Stimulated activated CD4-positive, alpha-beta T cell treated with anti-CD3 and anti-CD28 coated beads, Interleukin-2, amount 100 ng/mL, for 4 hours (primary cell): ENCODE data around the gene ATG10.
"Not testable (repeated sequence)": the region's sequence is repeated elsewhere in the genome, so short reads cannot be mapped to it uniquely, and the experiment has no call there.

Source experiments
- DNase-seq: peaks from one replicate; pipeline ENCODE4 v3.0.0-alpha.2; 2020; ENCODE audit warnings: low read depth

The ATG10 gene

GRCh38 chr5:82130602-82131001, 158.8 kb downstream of the ATG10 start:
- no peak for DNase-seq

DNA sequence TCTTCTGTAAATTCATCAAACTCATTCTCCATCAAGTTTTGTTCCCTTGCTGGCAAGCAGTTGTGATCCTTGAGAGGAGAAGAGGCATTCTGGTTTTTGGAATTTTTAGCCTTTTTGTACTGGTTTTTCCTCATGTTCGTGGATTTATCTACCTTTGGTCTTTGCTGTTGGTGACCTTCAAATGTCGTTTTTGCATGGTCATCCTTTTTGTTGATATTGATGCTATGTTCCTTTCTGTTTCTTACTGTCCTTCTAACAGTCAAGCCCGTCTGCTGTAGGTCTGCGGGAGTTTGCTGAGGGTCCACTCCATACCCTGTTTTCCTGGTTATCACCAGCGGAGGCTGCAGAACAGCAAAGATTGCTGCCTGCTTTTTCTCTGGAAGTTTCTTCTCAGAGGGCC, 165.4 kb downstream of the ATG10 start:
- DNase-seq = no peak

- DNase-seq = not testable (repeated sequence)
Measured at GRCh38 chr5:82139837-82140236, 168.0 kb downstream of the ATG10 start.

- DNase-seq = no peak
Measured at GRCh38 chr5:82142217-82142841, 170.5 kb downstream of the ATG10 start.

DNA sequence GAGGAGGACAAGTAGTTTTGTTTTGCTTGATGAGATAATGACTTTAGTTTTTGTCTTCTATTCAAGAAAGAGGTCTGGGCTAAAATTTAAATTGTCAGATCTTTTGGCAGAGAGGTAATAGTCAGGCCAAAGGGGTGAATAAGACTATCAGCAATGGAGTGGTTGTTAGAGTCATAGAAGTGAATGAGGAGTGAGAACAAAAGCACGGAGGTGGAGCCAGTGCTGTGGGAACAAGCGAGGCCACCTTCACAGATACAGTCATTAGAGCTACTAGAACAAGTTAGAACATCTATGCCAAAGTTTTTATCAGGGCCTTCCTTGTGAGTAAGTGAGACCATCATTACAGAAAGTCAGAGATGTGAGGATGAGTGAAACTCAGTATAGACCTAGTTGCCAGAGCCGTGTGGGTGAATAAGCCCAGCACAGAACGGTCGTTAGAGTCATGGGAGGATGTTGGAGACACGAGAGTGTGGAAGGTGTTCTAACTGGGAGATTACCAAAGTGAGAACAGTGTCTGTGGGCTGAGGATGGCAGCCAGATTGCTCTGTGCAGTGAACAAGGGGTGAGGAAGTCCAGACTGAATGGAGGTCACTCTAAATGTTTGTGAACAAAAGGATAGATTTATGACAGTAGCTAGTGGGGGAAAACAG, 171.2 kb downstream of the ATG10 start:
- no peak for DNase-seq

DNA sequence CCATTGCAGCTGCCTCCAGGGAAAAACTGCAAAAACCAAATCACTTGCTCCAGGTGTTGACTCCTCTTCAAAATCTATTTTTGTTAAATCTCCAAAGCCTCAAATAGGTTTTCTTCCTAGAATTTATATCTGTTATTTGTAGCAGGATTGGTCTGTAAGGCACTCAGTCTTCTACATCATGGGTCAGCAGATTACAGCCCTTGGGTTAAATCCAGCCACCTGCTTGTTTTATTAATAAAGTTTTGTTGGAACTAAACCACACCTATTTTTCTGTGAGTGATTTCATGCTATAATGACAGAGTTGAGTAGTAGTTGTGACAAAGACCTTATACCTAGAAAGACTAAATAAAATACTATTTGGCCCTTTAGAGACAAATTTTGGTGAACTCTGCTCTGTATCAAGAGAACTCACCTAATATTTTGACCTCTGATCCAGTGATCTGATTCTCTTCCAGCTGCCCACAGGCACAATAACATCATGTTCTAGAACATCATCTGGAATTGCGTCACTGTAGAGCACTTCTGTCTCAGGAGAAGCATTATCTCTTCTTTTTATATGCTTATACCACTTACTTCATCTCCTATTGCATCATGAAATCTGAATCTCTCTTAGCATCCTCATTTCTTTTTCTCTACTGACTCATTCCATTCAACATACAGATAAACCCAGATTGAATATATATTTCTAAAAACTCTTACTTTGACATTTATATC, 176.2 kb downstream of the ATG10 start:
- DNase-seq = no peak

- DNase-seq = no peak
Measured at GRCh38 chr5:82149434-82149833, 177.6 kb downstream of the ATG10 start.

- no peak for DNase-seq
Measured at GRCh38 chr5:82150559-82150958, 178.7 kb downstream of the ATG10 start.

DNA sequence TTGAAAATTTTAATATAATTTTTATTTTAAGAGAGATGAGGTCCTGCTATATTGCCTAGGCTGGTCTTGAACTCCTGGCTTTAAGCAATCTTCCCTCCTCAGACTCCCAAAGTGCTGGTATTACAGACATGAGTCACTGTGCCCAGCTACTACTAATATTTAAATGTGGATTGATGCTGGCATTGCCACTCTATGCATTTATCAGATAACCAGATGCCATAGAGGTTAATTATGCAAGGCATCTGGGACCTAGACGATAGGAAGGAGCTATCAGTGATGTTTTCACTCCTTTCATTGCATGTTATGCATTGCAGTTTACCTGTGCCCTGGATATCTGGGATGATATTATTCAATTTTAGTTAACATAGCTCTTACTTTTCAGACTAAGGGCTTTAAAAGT, 179.4 kb downstream of the ATG10 start:
- DNase-seq = no peak

- no peak for DNase-seq
Measured at GRCh38 chr5:82151662-82152061, 179.8 kb downstream of the ATG10 start.

GRCh38 chr5:82152978-82153481, 181.2 kb downstream of the ATG10 start:
- DNase-seq = no peak

DNA sequence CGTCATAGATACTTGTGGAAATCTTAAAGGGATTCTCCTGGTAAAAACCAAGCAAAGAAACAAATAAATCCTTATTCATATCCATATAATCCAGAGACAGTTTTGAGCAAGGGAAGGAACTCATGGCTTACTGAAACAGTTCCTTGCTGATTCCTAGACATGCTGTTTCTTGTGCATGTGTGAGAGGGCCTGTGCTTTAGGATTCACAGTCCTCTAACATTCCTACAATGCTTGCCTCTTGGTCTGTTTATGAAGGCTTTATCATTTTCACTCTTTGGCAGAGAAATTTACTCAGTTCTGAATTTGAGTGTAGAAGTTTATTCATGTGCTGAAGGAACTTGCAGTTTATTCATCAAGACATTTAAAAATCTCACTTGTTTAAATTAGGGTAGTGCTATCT, 183.0 kb downstream of the ATG10 start:
- no peak for DNase-seq

DNA sequence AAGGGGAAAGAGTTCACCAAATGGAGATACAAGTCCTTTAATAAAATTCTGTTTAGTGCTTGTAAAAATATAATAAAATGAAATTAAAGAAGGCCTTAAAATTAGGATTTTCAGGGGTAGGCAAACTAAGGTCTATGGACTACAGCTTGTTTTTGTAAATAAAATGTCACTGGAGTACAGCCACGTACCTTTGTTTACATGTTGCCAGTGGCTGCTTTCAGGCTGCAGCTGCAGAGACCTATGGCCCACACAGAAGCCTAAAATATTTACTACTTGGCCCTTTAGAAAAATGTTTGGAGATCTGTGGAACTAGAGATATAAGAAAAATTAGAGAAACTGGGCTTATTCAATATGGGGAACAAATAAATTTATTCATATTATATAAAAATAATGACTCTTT, 183.5 kb downstream of the ATG10 start:
- DNase-seq = no peak

DNA sequence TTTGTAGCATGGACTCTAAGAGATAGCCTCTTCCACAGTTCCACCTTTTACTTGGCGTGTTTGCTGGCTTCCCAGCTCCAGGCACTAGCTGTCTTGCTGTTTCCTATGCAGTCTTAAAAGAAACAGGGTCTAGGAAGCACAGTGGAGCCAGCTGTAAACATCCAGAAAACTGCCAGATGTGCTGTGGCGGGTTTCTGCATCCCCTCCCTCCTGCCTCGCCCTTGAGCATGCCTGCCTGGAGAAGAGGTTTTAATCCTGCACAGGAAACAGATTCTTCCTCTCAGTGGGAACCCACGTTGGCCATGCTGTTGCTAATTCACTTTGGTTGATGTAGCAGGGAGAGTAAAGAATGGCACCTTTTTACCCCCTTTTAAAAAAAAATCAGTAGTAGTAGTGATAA, 185.1 kb downstream of the ATG10 start:
- no peak for DNase-seq

DNA sequence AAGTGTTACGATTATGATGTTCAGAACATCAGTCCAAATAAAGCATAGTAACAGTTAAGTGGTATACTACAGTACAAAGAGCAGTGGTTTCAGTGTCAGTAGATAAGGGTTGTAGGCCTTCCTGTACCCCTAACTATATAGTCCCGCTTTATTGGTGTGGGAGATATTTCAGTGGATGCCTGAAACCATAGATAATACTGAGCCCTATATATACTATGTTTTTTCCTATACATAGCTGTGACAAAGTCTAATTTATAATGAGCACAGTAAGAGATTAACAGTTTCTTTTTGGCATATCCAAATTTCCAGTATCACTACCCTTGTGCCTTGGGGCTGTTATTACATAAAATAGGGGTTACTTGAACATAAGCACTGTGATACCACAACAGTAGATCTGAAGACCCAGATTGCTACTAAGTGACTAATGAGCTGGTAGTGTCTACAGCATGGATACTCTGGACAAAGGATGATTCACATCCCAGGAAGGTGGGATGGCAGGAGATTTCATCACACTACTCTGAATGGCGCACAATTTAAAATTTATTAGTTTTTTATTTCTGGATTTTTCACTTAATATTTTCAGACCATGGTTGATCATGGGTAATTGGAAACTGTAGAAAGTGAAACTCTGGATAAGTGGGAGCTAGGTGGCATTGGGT, 187.1 kb downstream of the ATG10 start:
- DNase-seq = no peak

- DNase-seq = no peak
Measured at GRCh38 chr5:82160948-82161347, 189.1 kb downstream of the ATG10 start.

- no peak for DNase-seq
Measured at GRCh38 chr5:82162573-82162972, 190.8 kb downstream of the ATG10 start.

DNA sequence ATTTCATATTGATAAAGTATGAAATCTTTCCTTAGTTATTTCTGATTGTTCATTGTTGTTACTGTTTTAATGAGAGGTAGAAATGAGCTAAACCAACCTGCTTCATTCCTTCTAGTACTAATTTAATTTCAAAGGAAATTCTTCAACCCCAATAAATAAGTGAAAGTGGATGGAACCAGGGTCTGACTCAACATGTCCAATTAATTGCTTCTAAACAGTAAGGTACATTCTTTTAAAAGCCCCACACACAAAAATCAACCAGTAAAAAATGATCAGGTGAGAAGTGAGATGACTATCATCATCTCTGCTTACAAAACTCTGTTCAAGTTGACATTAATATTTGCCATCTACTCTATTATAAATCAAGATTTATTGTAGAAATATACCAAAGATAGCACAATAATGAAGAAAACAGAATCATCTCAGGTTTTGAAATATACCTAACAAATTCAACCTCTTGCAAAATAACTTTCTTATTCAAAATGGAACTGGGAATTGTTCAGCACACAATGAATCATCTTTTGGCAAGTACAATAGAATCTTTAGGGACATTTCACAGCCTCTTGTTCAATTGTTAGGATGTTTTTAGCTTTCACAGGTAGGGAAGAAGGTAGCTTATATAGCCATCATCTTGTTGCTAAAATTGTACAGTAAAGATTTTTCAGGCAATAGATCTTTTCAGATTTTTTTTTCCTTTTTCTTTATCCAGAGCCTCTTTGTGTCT, 191.8 kb downstream of the ATG10 start:
- DNase-seq = no peak

- no peak for DNase-seq
Measured at GRCh38 chr5:82164176-82164976, 192.6 kb downstream of the ATG10 start.

DNA sequence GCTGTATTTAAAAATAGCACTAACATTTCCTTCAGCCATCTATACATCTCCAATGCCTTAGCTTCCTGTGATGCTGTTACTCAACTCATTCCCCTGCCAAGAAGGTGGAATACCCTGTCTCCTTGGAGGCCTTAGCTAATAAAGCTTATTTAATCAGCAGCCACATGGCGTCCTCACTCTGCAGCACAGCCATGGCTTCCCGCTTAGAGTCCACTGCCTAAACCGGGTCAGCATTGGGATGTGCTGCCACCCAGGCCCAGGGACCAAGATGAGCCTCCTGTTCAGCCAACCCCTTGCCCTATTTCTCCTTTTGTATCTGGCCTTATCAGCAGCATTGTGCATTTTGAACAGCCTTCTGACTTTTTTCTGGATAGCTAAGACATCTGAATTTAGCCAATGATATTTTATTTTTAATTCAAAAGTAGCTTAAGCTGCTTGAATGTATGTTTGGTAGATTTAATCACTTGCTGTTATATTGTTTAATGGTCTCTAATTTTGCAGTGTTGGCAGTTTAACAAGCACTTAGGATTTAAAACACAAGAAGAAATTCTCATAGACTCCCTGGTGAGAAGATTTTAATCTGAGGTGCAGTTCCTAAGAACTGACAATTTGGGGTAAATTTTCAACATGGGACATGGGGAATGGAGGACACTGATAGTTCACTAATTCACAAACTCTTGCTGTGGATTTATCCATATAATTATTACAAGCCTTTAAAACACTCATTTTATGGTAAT, 193.3 kb downstream of the ATG10 start:
- DNase-seq = no peak
